Measurements from ENCODE around the gene UBC.
"Not testable (repeated sequence)": the region's sequence is repeated elsewhere in the genome, so short reads cannot be mapped to it uniquely, and the experiment has no call there.

UBC gene

GRCh38 chr12:124887766-124888165 lies 26.7 kb downstream of the UBC start:
- in situ Hi-C loops (cut with MboI; ENCODE audit: low sequenced_read_pairs) = not testable (repeated sequence)

- in situ Hi-C loops (cut with MboI; ENCODE audit: low sequenced_read_pairs) = no loop called here
Observed at GRCh38 chr12:124884587-124885438, 29.6 kb downstream of the UBC start.

- in situ Hi-C loops (cut with MboI; ENCODE audit: low sequenced_read_pairs) = no loop called here
Observed at GRCh38 chr12:124883263-124884130, 31.0 kb downstream of the UBC start.

- in situ Hi-C loops (cut with MboI; ENCODE audit: low sequenced_read_pairs) = no loop called here
Observed at GRCh38 chr12:124881123-124881522, 33.3 kb downstream of the UBC start.

- in situ Hi-C loops (cut with MboI; ENCODE audit: low sequenced_read_pairs) = not testable (repeated sequence)
Observed at GRCh38 chr12:124880335-124880734, 34.1 kb downstream of the UBC start.

- in situ Hi-C loops (cut with MboI; ENCODE audit: low sequenced_read_pairs) = no loop called here
Observed at GRCh38 chr12:124878795-124879516, 35.5 kb downstream of the UBC start.

- in situ Hi-C loops (cut with MboI; ENCODE audit: low sequenced_read_pairs) = no loop called here
Observed at GRCh38 chr12:124877423-124877822, 37.0 kb downstream of the UBC start.

GRCh38 chr12:124876171-124876570 lies 38.3 kb downstream of the UBC start:
- in situ Hi-C loops (cut with MboI; ENCODE audit: low sequenced_read_pairs) = no loop called here

- in situ Hi-C loops (cut with MboI; ENCODE audit: low sequenced_read_pairs) = no loop called here
Observed at GRCh38 chr12:124875803-124876132, 38.7 kb downstream of the UBC start.

- in situ Hi-C loops (cut with MboI; ENCODE audit: low sequenced_read_pairs) = no loop called here
Observed at GRCh38 chr12:124874988-124875802, 39.3 kb downstream of the UBC start.

GRCh38 chr12:124874188-124874587 lies 40.3 kb downstream of the UBC start:
- in situ Hi-C loops (cut with MboI; ENCODE audit: low sequenced_read_pairs) = no loop called here

GRCh38 chr12:124872068-124872719 lies 42.3 kb downstream of the UBC start:
- in situ Hi-C loops (cut with MboI; ENCODE audit: low sequenced_read_pairs) = no loop called here

- in situ Hi-C loops (cut with MboI; ENCODE audit: low sequenced_read_pairs) = no loop called here
Observed at GRCh38 chr12:124871297-124871696, 43.2 kb downstream of the UBC start.

- in situ Hi-C loops (cut with MboI; ENCODE audit: low sequenced_read_pairs) = no loop called here
Observed at GRCh38 chr12:124870515-124870914, 43.9 kb downstream of the UBC start.

GRCh38 chr12:124869059-124869665 lies 45.3 kb downstream of the UBC start:
- in situ Hi-C loops (cut with MboI; ENCODE audit: low sequenced_read_pairs) = no loop called here

GRCh38 chr12:124868252-124869058 lies 46.0 kb downstream of the UBC start:
- in situ Hi-C loops (cut with MboI; ENCODE audit: low sequenced_read_pairs) = no loop called here

GRCh38 chr12:124867401-124867930 lies 47.0 kb downstream of the UBC start:
- in situ Hi-C loops (cut with MboI; ENCODE audit: low sequenced_read_pairs) = no loop called here

- in situ Hi-C loops (cut with MboI; ENCODE audit: low sequenced_read_pairs) = no loop called here
Observed at GRCh38 chr12:124866883-124867400, 47.5 kb downstream of the UBC start.
